T-cell (primary cell): Measurements from ENCODE around the gene SYNE1. TPM values are rescaled to one million over a fixed set of nuclear protein-coding genes. Genes with fewer than 3 reads are reported as not detected.

ENCODE experiments used
- ATAC-seq, 4 experiments: fragments of 200-7000 bp in 3 of 4; fragments of 150-1000 bp in 1 of 4; cut with Tn5 transposase; replicated peaks in 1 of 4; 1 replicate in 3 of 4; 2 replicates in 1 of 4; pipeline ENCODE4 v1.10.0; 2021; ENCODE audit warnings: moderate library complexity in 3 of 4, mild to moderate bottlenecking in 2 of 4, moderate number of reproducible peaks in 1 of 4
- CTCF ChIA-PET, 2 donors: fragments of 300-600 bp; sonication (Branson Sonifier 250); formaldehyde crosslinking; loops; one replicate each; lab custom pipeline; 2022; ENCODE audit warnings: antibody characterized with exemption in 2 of 2; lab: Charles Lee
- POLR2A ChIA-PET, 2 donors: fragments of 300-600 bp; sonication (Branson Sonifier 250); formaldehyde crosslinking; loops; one replicate each; lab custom pipeline; 2022; ENCODE audit warnings: antibody characterized with exemption in 2 of 2; lab: Charles Lee
- DNase-seq, 35 experiments: peaks; one replicate each; pipeline versions ENCODE4 v3.0.0 to v3.0.0-alpha.2; 2013 to 2023
- H3K27ac ChIP-seq: one replicate; pipeline ENCODE4 v1.5.1; 2013; ENCODE audit warnings: low read length
- H3K27me3 ChIP-seq, 2 experiments: replicated peaks in 1 of 2; 1 replicate in 1 of 2; 2 replicates in 1 of 2; pipeline versions ENCODE4 v1.6.1 to v1.7.0; 2013; ENCODE audit warnings: low read length in 1 of 2, mixed read lengths in 1 of 2; ENCODE audit not compliant: control insufficient read depth in 2 of 2, insufficient read depth in 2 of 2; ENCODE audit errors: extremely low read depth in 1 of 2
- H3K36me3 ChIP-seq, 2 donors: 1 replicate in 1 of 2; 2 replicates in 1 of 2; pipeline versions ENCODE4 v1.6.1 to v1.7.0; 2013; ENCODE audit warnings: low read length in 1 of 2; ENCODE audit not compliant: control insufficient read depth in 2 of 2, insufficient read depth in 1 of 2; ENCODE audit errors: extremely low read depth in 1 of 2
- H3K4me1 ChIP-seq, 2 experiments: 1 replicate in 1 of 2; 2 replicates in 1 of 2; pipeline versions ENCODE4 v1.6.1 to v1.7.0; 2013; ENCODE audit warnings: low read length in 2 of 2, mixed read lengths in 1 of 2; ENCODE audit not compliant: insufficient read depth in 2 of 2, control insufficient read depth in 1 of 2; ENCODE audit errors: extremely low read depth in 1 of 2
- H3K4me3 ChIP-seq, 2 donors: 1 replicate in 1 of 2; 2 replicates in 1 of 2; pipeline versions ENCODE4 v1.5.1 to v1.7.0; 2013; ENCODE audit warnings: mild to moderate bottlenecking in 2 of 2, low read length in 1 of 2, moderate library complexity in 1 of 2; ENCODE audit not compliant: control insufficient read depth in 1 of 2; ENCODE audit errors: extremely low read depth in 1 of 2
- H3K9me3 ChIP-seq: 2 replicates; pipeline ENCODE4 v1.7.0; 2013
- H3K27ac Mint-ChIP-seq, 2 donors: one replicate each; pipeline ENCODE4 v1.8.0; 2020 to 2021; ENCODE audit warnings: mild to moderate bottlenecking in 2 of 2, mixed read lengths in 2 of 2
- H3K27me3 Mint-ChIP-seq, 2 donors: one replicate each; pipeline ENCODE4 v1.8.0; 2021 to 2022; ENCODE audit warnings: mixed read lengths in 2 of 2
- H3K36me3 Mint-ChIP-seq: one replicate; pipeline ENCODE4 v1.8.0; 2021; ENCODE audit warnings: mixed read lengths
- H3K4me1 Mint-ChIP-seq, 3 donors: one replicate each; pipeline ENCODE4 v1.8.0; 2020 to 2022; ENCODE audit warnings: mixed read lengths in 3 of 3, mild to moderate bottlenecking in 1 of 3
- H3K4me3 Mint-ChIP-seq, 3 donors: one replicate each; pipeline ENCODE4 v1.8.0; 2020 to 2022; ENCODE audit warnings: mild to moderate bottlenecking in 3 of 3, mixed read lengths in 3 of 3, moderate library complexity in 3 of 3
- H3K9me3 Mint-ChIP-seq, 3 donors: one replicate each; pipeline ENCODE4 v1.8.0; 2020 to 2022; ENCODE audit warnings: mixed read lengths in 3 of 3
- WGBS: methylation state at CpG from one replicate; pipeline ENCODE4 v1.1.5; 2013; ENCODE audit warnings: missing lambda C conversion rate; ENCODE audit not compliant: insufficient coverage; 5-methylcytosine and 5-hydroxymethylcytosine counted together
- total RNA-seq, 35 experiments: library from RNA in 6 of 35; stranded (reverse) in 6 of 35; fragments of 120-200 nt in 1 of 35; gene quantifications; one replicate each; pipeline versions ENCODE4 v1.2.1 to v1.2.4 and lab custom pipeline; 2013 to 2026

SYNE1 gene
- total RNA-seq, 5 donors from 2014 or later (not counting 1 experiment from before 2014, with no cell fraction given), result 174 to 235 (median 192) TPM

DNA sequence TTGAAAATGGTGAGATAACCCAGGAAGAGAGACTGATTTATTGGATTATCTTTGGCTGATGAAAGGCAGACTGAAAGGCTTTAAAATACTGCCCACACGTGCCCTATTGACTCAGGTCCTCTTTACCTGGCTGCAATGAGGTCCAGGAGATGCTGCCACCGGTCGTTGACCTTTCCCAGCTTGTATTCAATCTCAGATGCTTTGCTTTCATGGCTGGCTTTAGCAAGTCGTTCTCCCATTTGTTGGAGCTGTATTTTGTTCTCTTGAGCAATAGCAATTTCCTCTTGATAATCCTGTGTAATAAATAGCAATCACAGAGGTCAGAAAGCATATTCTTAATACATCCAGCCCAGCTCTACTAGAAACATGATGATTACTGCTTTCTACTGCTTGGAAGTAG lies 460.9 kb downstream of the SYNE1 start:
- H3K4me1 ChIP-seq, result peaks cover 0 to 13% of the 10 kb centered on the region in 2 experiments
- ChIA-PET POLR2A (no interaction called here), CTCF (interaction anchor here (0.6 to 1.1 kb wide), 5 partner anchors 9 to 36 kb away, joined by 3 to 4 read pairs (median 3); no protein-coding TSS in a partner anchor)
- ATAC-seq (no peak), DNase-seq (no peak)
- no peak overlapping the region for H3K27ac ChIP-seq
- no peaks in the 10 kb centered on the region for H3K27me3 Mint-ChIP-seq
- H3K27me3 ChIP-seq, result no peaks in the 10 kb centered on the region
- H3K9me3 Mint-ChIP-seq, result no peaks in the 10 kb centered on the region
- H3K9me3 ChIP-seq, result no peaks in the 10 kb centered on the region
- peaks cover 9 to 74% of the 10 kb centered on the region in 2 donors for H3K36me3 ChIP-seq
- WGBS, result 97% methylated on average over 3 of the region's 4 CpGs
- peaks cover 56 to 61% (median 57%) of the 10 kb centered on the region in 3 donors for H3K4me1 Mint-ChIP-seq
- peaks cover 58% of the 10 kb centered on the region for H3K36me3 Mint-ChIP-seq
- no peak overlapping the region for H3K4me3 ChIP-seq
- H3K4me3 Mint-ChIP-seq, result no peak overlapping the region
- H3K27ac Mint-ChIP-seq, result peak overlapping the region; percentile 68 to 77

- CTCF ChIA-PET, result no interaction called here
- ATAC-seq (no peak), DNase-seq (no peak)
- Mint-ChIP-seq H3K4me3 (no peak overlapping the region), H3K9me3 (peaks cover 0 to 3% (median 0%) of the 10 kb centered on the region in 3 donors), H3K27ac (peak overlapping the region; percentile 78 to 82), H3K27me3 (no peaks in the 10 kb centered on the region), H3K36me3 (peaks cover 59% of the 10 kb centered on the region), H3K4me1 (peaks cover 54 to 62% (median 56%) of the 10 kb centered on the region in 3 donors)
- peak overlapping the region; percentile 11 for H3K27ac ChIP-seq
- H3K36me3 ChIP-seq, result peaks cover 9 to 75% of the 10 kb centered on the region in 2 donors
- H3K4me3 ChIP-seq, result no peak overlapping the region
- H3K27me3 ChIP-seq, result no peaks in the 10 kb centered on the region
- POLR2A ChIA-PET, result interaction anchor here (0.6 to 1.5 kb wide), 3 partner anchors 11 to 60 kb away, joined by 3 to 13 read pairs (median 11); no protein-coding TSS in a partner anchor
- H3K4me1 ChIP-seq, result peaks cover 0 to 21% of the 10 kb centered on the region in 2 experiments
- H3K9me3 ChIP-seq, result no peaks in the 10 kb centered on the region
- no CpG with 5 or more reads among the region's 2 CpGs for WGBS
Observed at GRCh38 chr6:152173957-152174356, 463.2 kb downstream of the SYNE1 start.

DNA sequence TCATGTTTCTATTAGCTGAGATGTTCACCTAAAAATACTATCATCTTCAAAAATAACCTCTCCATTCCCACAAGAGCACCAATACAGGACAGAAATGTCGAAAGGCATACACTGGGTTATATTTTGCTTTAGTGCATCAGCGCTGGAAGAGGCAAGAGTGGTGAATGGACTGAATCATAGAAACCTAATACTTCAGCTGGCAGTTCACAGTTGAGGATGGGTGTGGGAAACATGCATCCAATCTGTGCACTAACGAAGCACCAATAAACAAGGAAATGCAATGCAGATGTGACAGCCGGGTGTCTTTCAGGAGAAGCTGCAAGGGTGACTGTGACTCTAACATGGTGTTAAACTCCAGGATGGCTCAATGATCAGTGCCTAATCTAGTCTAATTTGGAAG lies 463.8 kb downstream of the SYNE1 start:
- Histone ChIP-seq H3K4me1 (peaks cover 0 to 21% of the 10 kb centered on the region in 2 experiments), H3K36me3 (peaks cover 9 to 75% of the 10 kb centered on the region in 2 donors), H3K27me3 (no peaks in the 10 kb centered on the region), H3K4me3 (no peak overlapping the region), H3K27ac (no peak overlapping the region), H3K9me3 (no peaks in the 10 kb centered on the region)
- WGBS, result 36% methylated on average over 2 of the region's 4 CpGs
- Mint-ChIP-seq H3K4me3 (no peak overlapping the region), H3K27ac (peak overlapping the region; percentile 78 to 82), H3K9me3 (peaks cover 0 to 3% (median 0%) of the 10 kb centered on the region in 3 donors), H3K27me3 (no peaks in the 10 kb centered on the region), H3K36me3 (peaks cover 62% of the 10 kb centered on the region), H3K4me1 (peaks cover 55 to 61% (median 59%) of the 10 kb centered on the region in 3 donors)
- ChIA-PET CTCF (no interaction called here), POLR2A (interaction anchor here in 1 of 2 donors (1.5 kb wide), 1 partner anchor 11 kb away, joined by 11 read pairs; no protein-coding TSS in a partner anchor)
- ATAC-seq (no peak), DNase-seq (no peak)

DNA sequence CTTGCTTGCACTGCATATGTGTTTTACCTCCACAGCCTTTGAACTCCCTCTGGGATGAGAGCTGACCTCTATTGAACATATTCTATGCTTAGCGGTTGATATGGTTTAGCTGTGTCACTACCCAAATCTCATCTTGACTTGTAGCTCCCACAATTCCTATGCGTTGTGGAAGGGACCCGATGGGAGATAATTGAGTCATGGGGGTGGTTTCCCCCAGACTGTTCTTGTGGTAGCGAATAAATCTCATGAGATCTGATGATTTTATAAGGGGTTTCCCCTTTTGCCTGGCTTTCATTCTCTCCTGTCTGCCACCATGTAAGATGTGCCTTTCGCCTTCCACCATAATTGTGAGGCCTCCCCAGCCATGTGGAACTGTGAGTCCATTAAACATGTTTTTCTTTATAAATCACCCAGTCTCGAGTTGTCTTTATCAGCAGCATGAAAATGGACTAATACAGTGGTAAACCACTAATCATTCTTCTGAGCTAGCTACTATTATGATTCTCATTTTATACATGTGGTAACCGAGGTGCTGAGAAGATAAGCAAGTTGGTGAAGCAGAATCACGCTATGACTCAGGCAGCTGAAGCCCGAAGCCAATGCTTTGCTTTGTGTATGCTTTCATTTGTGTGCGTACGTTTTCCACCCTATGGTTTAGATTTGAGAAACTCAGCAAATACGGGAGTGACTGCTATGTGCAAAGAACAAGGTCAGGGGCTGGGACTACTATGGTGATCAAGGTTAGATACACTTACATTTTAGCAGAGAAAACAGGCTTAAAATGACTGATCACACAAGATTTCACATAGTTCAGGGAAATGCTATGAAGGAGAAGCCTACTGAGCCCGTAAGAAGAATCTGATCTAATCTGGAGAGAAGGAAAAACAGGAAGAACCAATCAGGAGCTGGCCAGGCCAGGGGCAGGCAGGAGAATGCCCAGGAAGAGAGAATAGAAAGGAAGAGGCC lies 466.2 kb downstream of the SYNE1 start:
- Histone ChIP-seq H3K27ac (peak overlapping the region; percentile 85), H3K4me3 (peak overlapping the region in 1 of 2 donors; percentile 14), H3K36me3 (peaks cover 10 to 76% of the 10 kb centered on the region in 2 donors), H3K9me3 (no peaks in the 10 kb centered on the region), H3K4me1 (peaks cover 0 to 21% of the 10 kb centered on the region in 2 experiments), H3K27me3 (no peaks in the 10 kb centered on the region)
- POLR2A ChIA-PET, result interaction anchor here in 1 of 2 donors (1.5 kb wide), 1 partner anchor 14 kb away, joined by 13 read pairs; no protein-coding TSS in a partner anchor
- H3K27me3 Mint-ChIP-seq, result no peaks in the 10 kb centered on the region
- H3K27ac Mint-ChIP-seq, result peak overlapping the region; percentile 96
- peak overlapping the region; percentile 64 to 72 (median 66) for H3K4me3 Mint-ChIP-seq
- DNase-seq (peak in 29 of 35 experiments; percentile 13 to 76 (median 35)), ATAC-seq (peak; percentile 86 to 95 (median 88))
- peaks cover 66% of the 10 kb centered on the region for H3K36me3 Mint-ChIP-seq
- H3K4me1 Mint-ChIP-seq, result peaks cover 54 to 61% (median 61%) of the 10 kb centered on the region in 3 donors
- CTCF ChIA-PET, result interaction anchor here in 1 of 2 donors (0.5 to 1.8 kb wide), 3 partner anchors 15 to 106 kb away, joined by 3 to 17 read pairs (median 4); no protein-coding TSS in a partner anchor
- WGBS, result 25% methylated on average over 2 of the region's 13 CpGs
- H3K9me3 Mint-ChIP-seq, result peaks cover 0 to 3% (median 0%) of the 10 kb centered on the region in 3 donors

DNA sequence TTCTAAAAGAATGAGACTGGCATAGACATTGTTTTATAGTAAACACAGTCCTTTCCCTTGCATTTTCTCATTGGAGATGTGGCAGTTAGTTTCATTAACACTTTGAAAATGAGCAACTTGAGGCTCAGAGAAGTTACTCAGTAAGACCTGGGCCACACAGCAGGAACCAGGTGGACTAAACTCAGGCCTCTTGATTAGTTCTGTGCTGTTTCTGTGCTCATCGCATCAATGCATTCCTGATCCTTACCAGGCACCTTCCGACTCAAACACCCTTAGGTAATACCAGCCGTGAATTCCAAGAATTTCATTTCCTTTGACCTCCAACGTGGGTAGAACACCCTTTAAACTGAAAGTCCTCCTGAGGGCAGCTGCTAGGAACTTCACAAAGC lies 466.9 kb downstream of the SYNE1 start:
- Histone ChIP-seq H3K4me3 (no peak overlapping the region), H3K36me3 (peaks cover 10 to 75% of the 10 kb centered on the region in 2 donors), H3K4me1 (peaks cover 0 to 21% of the 10 kb centered on the region in 2 experiments), H3K9me3 (no peaks in the 10 kb centered on the region), H3K27me3 (no peaks in the 10 kb centered on the region), H3K27ac (peak overlapping the region; percentile 85)
- Mint-ChIP-seq H3K4me3 (peak overlapping the region; percentile 64 to 72 (median 66)), H3K9me3 (peaks cover 0 to 3% (median 0%) of the 10 kb centered on the region in 3 donors), H3K4me1 (peaks cover 48 to 60% (median 56%) of the 10 kb centered on the region in 3 donors), H3K36me3 (peaks cover 63% of the 10 kb centered on the region), H3K27me3 (no peaks in the 10 kb centered on the region), H3K27ac (peak overlapping the region; percentile 96)
- WGBS, result 85% methylated on average over 2 of the region's 4 CpGs
- DNase-seq (no peak), ATAC-seq (no peak)
- CTCF ChIA-PET, result interaction anchor here in 1 of 2 donors (1.8 kb wide), 1 partner anchor 15 kb away, joined by 17 read pairs; no protein-coding TSS in a partner anchor
- POLR2A ChIA-PET, result interaction anchor here in 1 of 2 donors (1.5 kb wide), 1 partner anchor 14 kb away, joined by 13 read pairs; no protein-coding TSS in a partner anchor
